Measurements from ENCODE around the gene C1QTNF8.

The C1QTNF8 gene

GRCh38 chr16:1051446-1051845 lies 44.6 kb downstream of the C1QTNF8 start:
- TF ChIP-seq FOXP2 (optimal IDR thresholded peaks at IDR 0.05; ENCODE audit: borderline replicate concordance, extremely low read depth, extremely low read length, insufficient read depth) (no peak), POLR2AphosphoS5 (IDR thresholded peaks at IDR 0.05; ENCODE audit: low read depth, low read length) (no peak), TAF1 (IDR thresholded peaks at IDR 0.05; ENCODE audit: borderline replicate concordance, insufficient read depth, low read length) (no peak), SIN3A (IDR thresholded peaks at IDR 0.05; ENCODE audit: borderline replicate concordance, insufficient read depth, low read length) (no peak)
- TF ChIP-seq, protein P1, sequence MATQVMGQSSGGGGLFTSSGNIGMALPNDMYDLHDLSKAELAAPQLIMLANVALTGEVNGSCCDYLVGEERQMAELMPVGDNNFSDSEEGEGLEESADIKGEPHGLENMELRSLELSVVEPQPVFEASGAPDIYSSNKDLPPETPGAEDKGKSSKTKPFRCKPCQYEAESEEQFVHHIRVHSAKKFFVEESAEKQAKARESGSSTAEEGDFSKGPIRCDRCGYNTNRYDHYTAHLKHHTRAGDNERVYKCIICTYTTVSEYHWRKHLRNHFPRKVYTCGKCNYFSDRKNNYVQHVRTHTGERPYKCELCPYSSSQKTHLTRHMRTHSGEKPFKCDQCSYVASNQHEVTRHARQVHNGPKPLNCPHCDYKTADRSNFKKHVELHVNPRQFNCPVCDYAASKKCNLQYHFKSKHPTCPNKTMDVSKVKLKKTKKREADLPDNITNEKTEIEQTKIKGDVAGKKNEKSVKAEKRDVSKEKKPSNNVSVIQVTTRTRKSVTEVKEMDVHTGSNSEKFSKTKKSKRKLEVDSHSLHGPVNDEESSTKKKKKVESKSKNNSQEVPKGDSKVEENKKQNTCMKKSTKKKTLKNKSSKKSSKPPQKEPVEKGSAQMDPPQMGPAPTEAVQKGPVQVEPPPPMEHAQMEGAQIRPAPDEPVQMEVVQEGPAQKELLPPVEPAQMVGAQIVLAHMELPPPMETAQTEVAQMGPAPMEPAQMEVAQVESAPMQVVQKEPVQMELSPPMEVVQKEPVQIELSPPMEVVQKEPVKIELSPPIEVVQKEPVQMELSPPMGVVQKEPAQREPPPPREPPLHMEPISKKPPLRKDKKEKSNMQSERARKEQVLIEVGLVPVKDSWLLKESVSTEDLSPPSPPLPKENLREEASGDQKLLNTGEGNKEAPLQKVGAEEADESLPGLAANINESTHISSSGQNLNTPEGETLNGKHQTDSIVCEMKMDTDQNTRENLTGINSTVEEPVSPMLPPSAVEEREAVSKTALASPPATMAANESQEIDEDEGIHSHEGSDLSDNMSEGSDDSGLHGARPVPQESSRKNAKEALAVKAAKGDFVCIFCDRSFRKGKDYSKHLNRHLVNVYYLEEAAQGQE (IDR thresholded peaks at IDR 0.05; ENCODE audit: insufficient read depth in 1 of 2, low read depth in 2 of 2, low read length in 2 of 2), result no peak

DNA sequence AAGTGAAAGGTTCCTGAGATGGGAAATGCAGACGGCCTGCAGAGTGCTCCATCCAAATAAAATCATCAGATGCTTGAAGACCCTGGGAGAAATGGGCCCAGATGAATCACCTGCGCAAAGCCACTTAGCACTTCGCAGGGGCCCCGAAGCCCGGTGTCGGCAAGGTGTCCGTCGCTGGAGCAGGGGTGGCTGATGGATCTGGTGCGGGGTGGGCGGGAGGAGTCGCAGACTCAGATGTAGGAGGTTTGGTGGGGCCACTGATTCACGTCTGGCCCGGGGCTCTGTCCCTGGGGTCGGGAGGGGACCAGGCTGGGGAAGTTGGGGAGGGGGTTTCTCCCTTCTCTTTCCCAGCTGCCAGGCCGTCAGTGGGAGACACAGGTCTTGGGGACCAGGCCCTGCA lies 45.1 kb downstream of the C1QTNF8 start:
- no peak for TF ChIP-seq FOXP2 (optimal IDR thresholded peaks at IDR 0.05; ENCODE audit: borderline replicate concordance, extremely low read depth, extremely low read length, insufficient read depth)
- TF ChIP-seq SIN3A (IDR thresholded peaks at IDR 0.05; ENCODE audit: borderline replicate concordance, insufficient read depth, low read length), result no peak
- TF ChIP-seq POLR2AphosphoS5 (IDR thresholded peaks at IDR 0.05; ENCODE audit: low read depth, low read length), result no peak
- no peak for TF ChIP-seq TAF1 (IDR thresholded peaks at IDR 0.05; ENCODE audit: borderline replicate concordance, insufficient read depth, low read length)
- TF ChIP-seq, protein P1 (IDR thresholded peaks at IDR 0.05; ENCODE audit: insufficient read depth in 1 of 2, low read depth in 2 of 2, low read length in 2 of 2), result no peak

DNA sequence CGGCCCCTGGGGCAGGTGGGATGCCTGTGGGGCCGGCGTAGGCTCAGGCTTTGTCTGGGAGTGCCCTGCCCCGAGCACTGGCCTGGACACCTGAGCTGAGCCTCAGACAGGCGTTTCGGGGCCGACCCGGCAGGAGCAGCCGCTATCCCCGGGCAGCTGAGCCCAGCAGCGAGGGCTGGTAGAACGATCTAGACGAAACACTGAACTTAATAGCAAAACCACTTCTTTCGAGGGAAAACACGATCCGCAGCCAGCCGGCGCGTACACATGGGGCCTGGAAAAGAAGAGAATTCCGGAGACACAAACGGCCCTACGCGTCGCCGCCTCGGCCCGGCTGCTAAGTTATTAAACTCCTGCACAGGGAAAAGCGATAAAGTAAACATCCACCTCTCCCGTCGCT lies 45.5 kb downstream of the C1QTNF8 start:
- TF ChIP-seq POLR2AphosphoS5 (IDR thresholded peaks at IDR 0.05; ENCODE audit: low read depth, low read length) (no peak), SIN3A (IDR thresholded peaks at IDR 0.05; ENCODE audit: borderline replicate concordance, insufficient read depth, low read length) (no peak)

DNA sequence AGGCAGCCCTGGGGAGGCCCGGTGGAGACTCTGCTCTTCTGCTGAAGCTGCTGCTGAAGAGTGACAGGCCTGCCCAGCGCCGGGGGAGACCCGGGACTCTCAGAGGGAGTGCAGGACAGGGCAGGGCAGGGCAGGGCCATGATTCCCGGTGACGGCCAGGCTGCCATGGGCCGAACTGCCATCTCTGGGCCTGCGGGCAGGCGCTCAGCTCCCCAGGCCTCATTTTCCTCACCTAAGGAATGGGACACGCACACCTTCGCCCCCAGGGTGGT lies 46.1 kb downstream of the C1QTNF8 start:
- TF ChIP-seq, protein P1 (IDR thresholded peaks at IDR 0.05; ENCODE audit: insufficient read depth in 1 of 2, low read depth in 2 of 2, low read length in 2 of 2), result no peak
- TF ChIP-seq FOXP2 (optimal IDR thresholded peaks at IDR 0.05; ENCODE audit: borderline replicate concordance, extremely low read depth, extremely low read length, insufficient read depth), result no peak
- TF ChIP-seq SIN3A (IDR thresholded peaks at IDR 0.05; ENCODE audit: borderline replicate concordance, insufficient read depth, low read length), result no peak
- no peak for TF ChIP-seq TAF1 (IDR thresholded peaks at IDR 0.05; ENCODE audit: borderline replicate concordance, insufficient read depth, low read length)
- no peak for TF ChIP-seq POLR2AphosphoS5 (IDR thresholded peaks at IDR 0.05; ENCODE audit: low read depth, low read length)

- TF ChIP-seq POLR2AphosphoS5 (IDR thresholded peaks at IDR 0.05; ENCODE audit: low read depth, low read length) (no peak), FOXP2 (optimal IDR thresholded peaks at IDR 0.05; ENCODE audit: borderline replicate concordance, extremely low read depth, extremely low read length, insufficient read depth) (no peak), SIN3A (IDR thresholded peaks at IDR 0.05; ENCODE audit: borderline replicate concordance, insufficient read depth, low read length) (no peak), TAF1 (IDR thresholded peaks at IDR 0.05; ENCODE audit: borderline replicate concordance, insufficient read depth, low read length) (no peak)
- TF ChIP-seq, protein P1 (IDR thresholded peaks at IDR 0.05; ENCODE audit: insufficient read depth in 1 of 2, low read depth in 2 of 2, low read length in 2 of 2), result no peak
These were observed 46.7 kb downstream of the C1QTNF8 start for GRCh38 chr16:1049113-1049975.

Measured in PFSK-1 (cell line).